C4-2B (cell line): ENCODE measurements around the gene HOXB7.

ENCODE experiments used
- H3K27ac ChIP-seq: fragments of 450-650 bp; 2 replicates; pipeline ENCODE4 v1.5.1; 2017
- ZFX ChIP-seq: fragments of 450-650 bp; IDR thresholded peaks from 2 replicates; pipeline ENCODE4 v1.6.1; 2017
- TF ChIP-seq, protein P1 (sequence below): fragments of 450-650 bp; conservative IDR thresholded peaks from 2 replicates; pipeline ENCODE4 v1.5.1; 2017; ENCODE audit warnings: mild to moderate bottlenecking

Gene HOXB7

DNA sequence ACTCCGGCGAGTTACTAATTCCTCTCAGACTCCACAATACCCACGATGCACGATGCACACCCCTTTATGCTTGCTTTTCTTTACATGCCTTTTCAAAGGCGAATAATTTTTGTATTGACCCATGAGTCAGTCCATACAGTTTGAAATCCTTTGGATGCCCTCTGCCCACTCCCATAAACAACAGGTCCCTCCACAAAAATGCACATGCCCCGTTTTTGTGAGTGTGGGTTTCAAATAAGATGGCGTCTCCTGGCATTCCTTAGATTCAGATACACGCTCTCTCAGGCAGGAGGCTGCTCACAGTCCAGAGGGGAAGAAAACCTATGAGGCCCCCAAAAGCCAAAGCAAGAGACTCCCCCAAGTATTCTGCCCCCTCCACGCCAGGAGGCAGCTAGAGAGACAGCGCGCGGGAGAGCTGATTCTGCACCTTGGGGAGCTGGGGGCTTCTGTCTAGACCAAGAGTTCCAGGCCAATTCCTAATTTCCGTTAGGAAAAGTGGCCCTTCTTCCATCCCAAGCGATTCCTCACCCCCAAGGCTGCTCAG is 34.9 kb upstream of the HOXB7 start:
- no peak for TF ChIP-seq ZFX
- TF ChIP-seq, protein P1, sequence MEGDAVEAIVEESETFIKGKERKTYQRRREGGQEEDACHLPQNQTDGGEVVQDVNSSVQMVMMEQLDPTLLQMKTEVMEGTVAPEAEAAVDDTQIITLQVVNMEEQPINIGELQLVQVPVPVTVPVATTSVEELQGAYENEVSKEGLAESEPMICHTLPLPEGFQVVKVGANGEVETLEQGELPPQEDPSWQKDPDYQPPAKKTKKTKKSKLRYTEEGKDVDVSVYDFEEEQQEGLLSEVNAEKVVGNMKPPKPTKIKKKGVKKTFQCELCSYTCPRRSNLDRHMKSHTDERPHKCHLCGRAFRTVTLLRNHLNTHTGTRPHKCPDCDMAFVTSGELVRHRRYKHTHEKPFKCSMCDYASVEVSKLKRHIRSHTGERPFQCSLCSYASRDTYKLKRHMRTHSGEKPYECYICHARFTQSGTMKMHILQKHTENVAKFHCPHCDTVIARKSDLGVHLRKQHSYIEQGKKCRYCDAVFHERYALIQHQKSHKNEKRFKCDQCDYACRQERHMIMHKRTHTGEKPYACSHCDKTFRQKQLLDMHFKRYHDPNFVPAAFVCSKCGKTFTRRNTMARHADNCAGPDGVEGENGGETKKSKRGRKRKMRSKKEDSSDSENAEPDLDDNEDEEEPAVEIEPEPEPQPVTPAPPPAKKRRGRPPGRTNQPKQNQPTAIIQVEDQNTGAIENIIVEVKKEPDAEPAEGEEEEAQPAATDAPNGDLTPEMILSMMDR, result no peak
- H3K27ac ChIP-seq, result no peak overlapping the region

GRCh38 chr17:48644910-48645557 is 34.2 kb upstream of the HOXB7 start:
- no peak for TF ChIP-seq ZFX
- TF ChIP-seq, protein P1, result no peak
- no peak overlapping the region for H3K27ac ChIP-seq

DNA sequence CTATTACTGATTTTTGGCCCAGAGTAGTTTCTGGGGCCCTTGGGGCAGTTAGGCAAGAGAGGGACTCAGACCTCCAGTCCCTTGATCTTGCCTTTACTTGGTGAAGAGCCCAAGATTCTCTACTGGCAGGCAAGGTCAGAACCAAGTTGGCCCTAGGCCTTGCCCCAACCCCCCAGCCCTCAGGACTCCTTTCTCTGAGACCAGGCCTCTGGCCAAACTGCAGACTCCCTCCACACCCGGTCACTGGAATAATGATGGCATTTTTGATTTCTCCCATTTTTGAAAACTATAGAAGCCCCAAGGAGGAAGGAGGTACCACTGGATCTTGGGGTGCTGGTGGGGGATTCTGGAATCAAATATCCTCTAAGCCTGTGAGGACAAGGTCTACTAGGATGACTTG is 33.3 kb upstream of the HOXB7 start:
- no peak overlapping the region for H3K27ac ChIP-seq
- no peak for TF ChIP-seq ZFX
- TF ChIP-seq, protein P1, result no peak

DNA sequence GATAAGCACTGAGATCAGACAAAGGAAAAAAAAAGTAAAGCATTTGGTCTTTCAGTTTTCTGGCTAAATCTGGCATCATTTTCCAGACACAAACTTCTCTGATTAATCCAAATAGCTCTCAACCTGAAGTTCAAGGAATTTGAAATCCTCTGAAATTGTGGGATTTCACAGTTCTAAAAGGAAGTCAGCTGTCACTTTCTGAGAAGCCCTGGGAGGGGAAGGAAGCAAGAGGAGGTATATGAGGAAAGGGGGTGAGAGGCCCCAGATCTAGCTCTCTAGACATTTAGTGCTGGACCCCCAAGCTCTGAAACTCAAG is 32.8 kb upstream of the HOXB7 start:
- no peak overlapping the region for H3K27ac ChIP-seq
- TF ChIP-seq, protein P1, result no peak
- no peak for TF ChIP-seq ZFX

- no peak overlapping the region for H3K27ac ChIP-seq
- no peak for TF ChIP-seq ZFX
- TF ChIP-seq, protein P1, result no peak
These were observed 32.3 kb upstream of the HOXB7 start for GRCh38 chr17:48642843-48643696.

GRCh38 chr17:48642059-48642842 is 31.4 kb upstream of the HOXB7 start:
- no peak for TF ChIP-seq ZFX
- TF ChIP-seq, protein P1, result no peak
- no peak overlapping the region for H3K27ac ChIP-seq
